NCI-H2081 (cell line): ENCODE results near the gene ZCCHC3.
A peak's percentile ranks its signal among the peaks of the same experiment; 100 is the strongest.

ENCODE experiments used
- DNase-seq, 2 experiments: peaks; one replicate each; lab custom pipeline; 2025; lab: John Stamatoyannopoulos, UW

The ZCCHC3 gene

GRCh38 chr20:343107-343506, 45.7 kb downstream of the ZCCHC3 start:
- DNase-seq: no peak

- DNase-seq: no peak
These were observed 48.8 kb downstream of the ZCCHC3 start for GRCh38 chr20:346033-346639.

DNA sequence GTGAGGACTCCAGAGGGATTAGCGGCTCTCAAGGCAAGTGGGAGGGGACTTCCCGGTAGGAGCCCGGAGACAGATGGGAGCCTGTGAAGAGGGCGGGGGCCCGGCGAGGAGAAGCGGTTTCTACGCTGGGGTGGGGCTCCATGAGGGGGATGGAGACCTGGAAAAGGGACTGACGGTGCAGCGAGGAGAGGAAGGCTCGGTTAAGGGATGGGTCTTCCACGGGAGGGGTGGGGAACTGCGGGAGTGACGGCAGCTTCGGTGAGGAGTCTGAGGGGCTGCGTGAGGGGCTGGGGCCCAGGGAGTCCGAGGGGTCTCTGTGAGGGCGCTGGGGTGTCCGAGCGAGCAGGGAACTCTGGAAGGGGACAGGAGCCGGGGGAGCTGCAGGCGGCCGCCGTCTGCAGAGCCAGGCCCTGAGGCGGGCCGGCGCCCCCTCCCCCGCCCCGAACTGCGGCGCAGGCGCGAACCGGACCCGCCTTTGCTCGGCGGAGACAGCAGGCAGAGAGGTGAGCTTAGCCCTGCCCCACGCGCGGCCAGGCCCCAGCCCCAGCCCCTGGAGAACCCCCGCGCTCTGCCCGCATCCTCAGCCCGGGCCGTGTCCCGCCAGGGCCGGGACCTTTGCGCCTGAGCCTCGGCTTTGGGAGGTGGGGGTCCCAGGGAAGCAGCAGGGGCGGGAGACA, 49.4 kb downstream of the ZCCHC3 start, which contains the start of gene NRSN2:
Gene NRSN2 (plus strand): TSS at position 472 of the 677 bp plus-strand sequence. CDS start 2,533 bp downstream, outside the sequence.
- DNase-seq: peak; percentile 63 to 69

DNA sequence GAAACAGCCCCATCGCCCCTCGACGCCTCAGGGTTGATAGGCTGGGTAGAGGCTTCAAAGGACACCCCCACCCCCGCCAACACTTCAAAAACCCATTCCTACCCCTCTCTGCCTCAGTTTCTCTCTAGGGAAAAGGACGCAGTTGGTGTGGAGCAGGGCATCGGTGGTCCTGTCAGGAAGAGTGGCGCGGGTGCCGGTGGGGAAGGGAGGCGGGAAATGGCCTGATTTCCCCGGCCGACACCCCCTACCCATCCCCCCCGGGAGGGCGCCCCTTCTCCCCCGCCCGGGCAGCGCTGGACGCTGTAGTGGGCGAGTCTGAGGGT, 49.9 kb downstream of the ZCCHC3 start:
- DNase-seq: no peak

DNA sequence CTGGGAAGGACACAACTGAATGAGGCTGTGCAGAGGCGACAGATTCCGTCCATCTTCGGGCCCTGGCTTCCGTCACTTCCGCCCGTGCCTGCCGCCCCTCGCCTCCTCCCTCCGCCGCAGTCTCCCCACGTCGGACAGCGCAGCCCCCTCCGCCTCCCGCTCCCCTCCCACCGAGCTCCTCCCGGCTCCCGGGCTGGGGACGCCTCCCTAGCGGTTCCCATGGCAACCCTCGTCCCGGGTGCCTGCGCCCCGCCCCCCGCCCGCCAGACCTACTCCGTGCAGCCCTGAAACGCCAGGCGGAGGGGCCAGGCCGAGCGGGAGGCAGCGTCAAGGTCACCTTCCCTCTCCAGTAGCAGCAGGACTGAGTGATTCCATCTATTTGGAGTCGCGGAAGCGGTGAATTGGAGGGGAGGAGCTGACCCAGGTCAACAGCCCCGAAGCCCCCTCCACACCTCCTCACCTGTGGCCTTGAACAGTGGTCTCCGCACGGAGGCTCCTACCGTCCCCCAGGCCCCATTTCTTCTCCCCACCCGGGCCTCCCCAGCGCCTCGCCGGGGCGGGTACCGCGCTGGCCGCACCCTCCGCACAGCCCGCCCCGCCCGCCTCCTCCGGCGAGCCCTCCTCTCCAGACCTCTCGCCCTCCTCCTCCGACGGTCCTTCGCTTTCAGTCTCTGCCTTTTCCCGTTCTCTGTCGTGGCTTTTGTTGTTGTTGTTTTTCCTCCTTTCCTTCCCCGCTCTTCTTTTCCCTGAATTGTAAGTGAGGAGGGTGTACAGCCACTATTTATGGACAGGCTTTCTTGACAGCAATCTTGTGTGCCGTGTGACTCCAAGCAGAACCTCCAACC, 50.5 kb downstream of the ZCCHC3 start:
- DNase-seq: peak; percentile 94 to 95

- no peak for DNase-seq
These were observed 51.8 kb downstream of the ZCCHC3 start for GRCh38 chr20:348972-349841.
